Epithelial cell of proximal tubule (primary cell): Measurements from ENCODE around the gene SLC3A2. TPM values are rescaled to one million over a fixed set of nuclear protein-coding genes. Genes with fewer than 3 reads are reported as not detected.

Experiments
- DNase-seq: peaks from one replicate; pipeline ENCODE4 v3.0.0-alpha.2; 2011; ENCODE audit warnings: low read depth
- H3K4me3 ChIP-seq: 2 replicates; pipeline ENCODE4 v1.5.1; 2011; ENCODE audit warnings: low read depth, mild to moderate bottlenecking, low read length
- total RNA-seq: library from RNA; depleted of rRNA; stranded (reverse); fragments of >200 nt; gene quantifications from 2 replicates; pipeline ENCODE4 v1.2.3, GENCODE V29; 2015
- TF ChIP-seq, protein P1 (sequence below): conservative IDR thresholded peaks from 2 replicates; pipeline ENCODE4 v1.5.1; 2012; ENCODE audit warnings: low read depth, mild to moderate bottlenecking, low read length

Gene SLC3A2
- total RNA-seq, 1 donor from 2014 or later, result 97.4 TPM

DNA sequence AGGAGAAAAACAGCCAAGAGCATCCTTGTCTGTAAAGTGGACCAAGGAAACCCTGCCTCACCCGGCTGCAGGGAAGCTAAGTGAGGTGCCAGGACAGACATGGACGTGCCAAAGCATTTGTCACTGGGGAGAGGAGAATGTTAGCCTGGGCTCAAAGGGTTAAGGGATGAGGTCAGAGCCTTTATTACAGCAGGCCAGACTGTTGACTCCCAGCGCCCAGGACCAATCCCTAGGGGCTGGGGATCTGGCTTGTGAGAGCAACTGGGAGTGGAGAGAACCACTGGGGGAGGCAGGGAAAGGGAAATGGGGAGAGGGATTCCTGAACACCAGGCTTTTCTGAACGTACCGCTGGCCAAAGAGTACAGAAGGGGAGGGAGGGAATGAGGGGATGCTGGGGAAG, 37.8 kb downstream of the SLC3A2 start:
- no peak for DNase-seq
- TF ChIP-seq, protein P1, sequence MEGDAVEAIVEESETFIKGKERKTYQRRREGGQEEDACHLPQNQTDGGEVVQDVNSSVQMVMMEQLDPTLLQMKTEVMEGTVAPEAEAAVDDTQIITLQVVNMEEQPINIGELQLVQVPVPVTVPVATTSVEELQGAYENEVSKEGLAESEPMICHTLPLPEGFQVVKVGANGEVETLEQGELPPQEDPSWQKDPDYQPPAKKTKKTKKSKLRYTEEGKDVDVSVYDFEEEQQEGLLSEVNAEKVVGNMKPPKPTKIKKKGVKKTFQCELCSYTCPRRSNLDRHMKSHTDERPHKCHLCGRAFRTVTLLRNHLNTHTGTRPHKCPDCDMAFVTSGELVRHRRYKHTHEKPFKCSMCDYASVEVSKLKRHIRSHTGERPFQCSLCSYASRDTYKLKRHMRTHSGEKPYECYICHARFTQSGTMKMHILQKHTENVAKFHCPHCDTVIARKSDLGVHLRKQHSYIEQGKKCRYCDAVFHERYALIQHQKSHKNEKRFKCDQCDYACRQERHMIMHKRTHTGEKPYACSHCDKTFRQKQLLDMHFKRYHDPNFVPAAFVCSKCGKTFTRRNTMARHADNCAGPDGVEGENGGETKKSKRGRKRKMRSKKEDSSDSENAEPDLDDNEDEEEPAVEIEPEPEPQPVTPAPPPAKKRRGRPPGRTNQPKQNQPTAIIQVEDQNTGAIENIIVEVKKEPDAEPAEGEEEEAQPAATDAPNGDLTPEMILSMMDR, result no peak
- no peak overlapping the region for H3K4me3 ChIP-seq

DNA sequence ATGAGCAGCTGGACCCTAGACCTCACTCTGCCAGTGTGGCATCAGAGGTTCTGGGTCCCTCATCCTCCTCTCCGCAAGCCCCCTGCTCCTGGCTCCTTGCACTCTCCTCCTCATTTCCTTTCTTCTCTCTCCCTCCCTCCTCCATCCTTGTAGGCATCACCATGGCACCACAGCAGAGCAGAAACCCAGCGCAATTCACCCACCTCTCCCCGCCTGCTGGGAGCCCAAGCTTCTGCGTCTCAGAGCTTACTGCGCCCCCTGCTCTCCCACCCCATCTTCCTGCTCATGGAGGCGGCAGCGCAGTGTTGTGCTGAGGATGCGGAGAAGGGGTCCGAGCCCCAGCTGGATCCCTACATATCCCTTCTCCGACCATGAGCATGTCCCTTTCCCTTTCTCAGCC, 38.8 kb downstream of the SLC3A2 start:
- TF ChIP-seq, protein P1, result no peak
- H3K4me3 ChIP-seq, result no peak overlapping the region
- DNase-seq, result no peak

DNA sequence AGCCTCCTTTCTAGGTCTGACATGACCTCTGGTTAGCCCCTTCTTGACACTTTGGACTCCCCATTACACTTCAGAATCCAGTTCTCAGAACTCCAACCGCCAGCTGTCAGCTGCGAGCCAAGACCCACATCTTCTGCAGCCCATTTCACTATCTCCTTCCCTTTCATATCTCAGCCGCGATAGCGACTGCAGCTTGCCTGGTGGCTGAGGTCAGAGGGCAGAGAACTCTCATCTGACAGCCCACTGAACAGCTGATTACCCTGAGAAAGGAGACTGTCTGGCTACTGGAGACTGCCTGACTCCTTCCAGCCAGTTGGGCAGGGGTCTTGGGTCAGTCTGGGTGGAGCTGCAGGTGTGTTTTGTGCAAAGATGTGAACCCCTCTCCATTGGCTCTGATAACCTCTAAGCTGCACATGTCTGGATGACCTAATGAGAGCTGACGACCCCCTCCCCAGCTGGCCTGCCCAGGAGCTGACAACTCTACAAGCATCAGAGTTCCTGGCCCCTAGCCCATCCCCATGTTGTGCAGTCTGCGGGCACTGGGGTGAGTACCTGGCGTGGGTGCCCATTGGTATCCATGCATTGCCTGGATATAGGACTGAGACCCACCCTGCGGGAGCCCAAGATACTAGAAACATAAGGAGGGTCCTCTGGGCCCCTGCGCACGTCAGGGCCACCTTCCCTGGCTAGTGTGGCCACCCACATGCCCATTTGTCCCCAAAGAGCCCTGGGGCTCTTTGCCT, 39.4 kb downstream of the SLC3A2 start:
- H3K4me3 ChIP-seq, result no peak overlapping the region
- TF ChIP-seq, protein P1, result no peak
- DNase-seq, result no peak

DNA sequence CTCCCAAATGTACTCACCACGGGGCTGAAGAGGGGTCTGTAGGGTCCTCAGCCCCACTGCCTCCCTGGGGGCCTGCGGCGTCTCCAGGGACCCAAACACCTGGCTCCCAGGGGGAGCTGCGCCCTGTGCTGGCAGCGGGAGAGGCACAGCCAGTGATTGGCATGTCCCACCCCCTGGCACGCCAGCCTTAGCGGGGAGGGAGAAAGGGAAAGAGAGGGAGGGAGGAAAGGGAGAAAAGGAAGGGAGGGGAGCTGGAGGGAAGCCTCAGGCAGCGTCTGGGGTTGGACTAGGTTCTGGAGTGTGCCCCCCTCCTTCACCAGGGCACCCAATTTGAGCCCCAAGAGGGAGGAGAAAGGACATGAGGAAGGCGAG, 40.5 kb downstream of the SLC3A2 start, which contains the start of gene CHRM1:
Gene CHRM1, minus strand, starts transcription at position 163 of the 372 bp plus-strand sequence. CDS start 10,263 bp downstream, outside the sequence.
- TF ChIP-seq, protein P1, result no peak
- no peak within 1 kb of the TSS for H3K4me3 ChIP-seq
- DNase-seq, result no peak

DNA sequence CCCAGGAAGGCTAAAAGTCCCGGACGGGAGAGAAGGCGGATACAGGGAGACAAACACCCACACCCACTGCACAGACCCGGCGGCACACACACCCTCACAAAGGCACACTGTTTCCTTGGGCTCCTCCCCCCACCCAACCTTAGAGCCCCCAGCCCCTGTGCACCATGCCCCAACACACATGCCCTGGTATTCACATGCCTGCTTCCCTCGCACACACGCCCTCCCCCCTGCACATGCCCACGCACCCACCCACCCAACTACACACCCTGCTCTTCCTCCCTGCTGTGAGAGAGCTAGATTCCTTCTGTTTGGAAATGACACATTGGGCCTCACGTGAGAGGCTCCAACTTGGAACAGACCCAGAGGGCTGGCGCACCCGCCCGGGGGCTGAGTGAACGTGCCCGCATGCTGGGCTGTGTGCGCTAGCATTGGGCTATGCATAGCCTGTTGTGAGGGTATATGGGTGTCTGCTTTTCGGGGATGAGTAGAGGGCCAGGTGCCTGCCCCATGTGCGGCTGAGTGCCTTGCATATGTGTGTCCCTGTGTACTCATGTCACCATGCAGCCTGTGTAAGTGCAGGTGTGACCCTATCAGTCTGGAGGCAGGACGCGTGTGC, 41.0 kb downstream of the SLC3A2 start:
- H3K4me3 ChIP-seq, result no peak overlapping the region
- DNase-seq, result no peak
- TF ChIP-seq, protein P1, result no peak

DNA sequence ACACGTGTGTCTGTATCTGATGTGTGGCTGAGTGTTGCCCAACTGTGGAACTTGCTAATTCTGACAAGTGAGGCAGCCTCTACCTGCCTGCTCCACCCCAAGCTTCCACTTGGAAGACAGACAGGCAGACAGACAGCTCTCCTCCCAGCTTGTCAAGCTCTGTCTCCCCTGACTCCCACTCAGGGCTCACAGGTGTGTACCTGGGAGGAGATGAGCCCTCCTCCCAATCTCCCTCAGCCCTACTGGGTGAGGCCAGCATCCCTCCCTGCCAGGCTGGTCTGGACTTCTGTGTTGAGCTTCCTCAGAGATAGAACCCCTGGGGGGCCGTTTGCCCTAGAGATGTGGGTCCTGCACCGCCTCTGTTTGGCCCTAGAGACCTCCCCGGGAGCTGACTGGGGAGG, 41.5 kb downstream of the SLC3A2 start:
- TF ChIP-seq, protein P1, result no peak
- no peak for DNase-seq
- H3K4me3 ChIP-seq, result no peak overlapping the region
